Measurements from ENCODE around the gene TUBB2B. TPM values are rescaled to one million over a fixed set of nuclear protein-coding genes. Genes with fewer than 3 reads are reported as not detected.

TUBB2B gene
- polyA plus RNA-seq, 1 donor from 2014 or later = 3,172 TPM

- Histone ChIP-seq H2AFZ (ENCODE audit: low read depth, low read length) (no peak overlapping the region), H3K27me3 (ENCODE audit: insufficient read depth, low read depth, low read length) (no peaks in the 10 kb centered on the region), H3K9me2 (ENCODE audit: insufficient read depth, low read length) (no peaks in the 10 kb centered on the region), H3K9me3 (ENCODE audit: low read length) (no peaks in the 10 kb centered on the region), H3K4me3 (ENCODE audit: low read length) (peak overlapping the region; percentile 1), H3K36me3 (ENCODE audit: insufficient read depth, low read length) (no peaks in the 10 kb centered on the region), H3K4me2 (ENCODE audit: low read length) (no peak overlapping the region), H3K27ac (ENCODE audit: low read length) (peak overlapping the region; percentile 16), H3K9ac (ENCODE audit: low read length) (peak overlapping the region; percentile 29), H4K20me1 (ENCODE audit: insufficient read depth) (no peaks in the 10 kb centered on the region), H3F3A (ENCODE audit: insufficient read depth, low read length, poor library complexity, severe bottlenecking) (peaks cover 4% of the 10 kb centered on the region), H3K79me2 (replicated peaks; ENCODE audit: insufficient read depth, low read length) (peaks cover 32% of the 10 kb centered on the region)
- peak; percentile 93 for TF ChIP-seq CTCF (IDR thresholded peaks at IDR 0.05; ENCODE audit: poor library complexity, severe bottlenecking)
- no peak for TF ChIP-seq TAF1 (IDR thresholded peaks at IDR 0.05; ENCODE audit: low read depth)
- TF ChIP-seq REST (IDR thresholded peaks at IDR 0.05; ENCODE audit: borderline replicate concordance) = no peak
- TF ChIP-seq RAD21 (conservative IDR thresholded peaks at IDR 0.05) = peak; percentile 84
- TF ChIP-seq EP300 (conservative IDR thresholded peaks at IDR 0.05; ENCODE audit: poor library complexity, severe bottlenecking) = no peak
- TF ChIP-seq POLR2AphosphoS5 (IDR thresholded peaks at IDR 0.05) = peak; percentile 41
- TF ChIP-seq MXI1 (conservative IDR thresholded peaks at IDR 0.05; ENCODE audit: poor library complexity, severe bottlenecking) = no peak
- TF ChIP-seq SMC3 (conservative IDR thresholded peaks at IDR 0.05; ENCODE audit: poor library complexity) = peak; percentile 95
Observed at GRCh38 chr6:3251462-3252314, 24.2 kb upstream of the TUBB2B start.

GRCh38 chr6:3250231-3250675 lies 22.8 kb upstream of the TUBB2B start:
- H3K36me3 ChIP-seq (ENCODE audit: insufficient read depth, low read length) = no peaks in the 10 kb centered on the region
- H3K27me3 ChIP-seq (ENCODE audit: insufficient read depth, low read depth, low read length) = no peaks in the 10 kb centered on the region
- H3K4me2 ChIP-seq (ENCODE audit: low read length) = no peak overlapping the region
- no peak overlapping the region for H3K27ac ChIP-seq (ENCODE audit: low read length)
- H3K79me2 ChIP-seq (replicated peaks; ENCODE audit: insufficient read depth, low read length) = peaks cover 33% of the 10 kb centered on the region
- H3F3A ChIP-seq (ENCODE audit: insufficient read depth, low read length, poor library complexity, severe bottlenecking) = peaks cover 4% of the 10 kb centered on the region
- H4K20me1 ChIP-seq (ENCODE audit: insufficient read depth) = no peaks in the 10 kb centered on the region
- no peak overlapping the region for H3K9ac ChIP-seq (ENCODE audit: low read length)
- no peaks in the 10 kb centered on the region for H3K9me3 ChIP-seq (ENCODE audit: low read length)
- TF ChIP-seq RAD21 (conservative IDR thresholded peaks at IDR 0.05) = no peak
- no peak for TF ChIP-seq EP300 (conservative IDR thresholded peaks at IDR 0.05; ENCODE audit: poor library complexity, severe bottlenecking)
- no peak for TF ChIP-seq TAF1 (IDR thresholded peaks at IDR 0.05; ENCODE audit: low read depth)
- no peak for TF ChIP-seq REST (IDR thresholded peaks at IDR 0.05; ENCODE audit: borderline replicate concordance)
- TF ChIP-seq SMC3 (conservative IDR thresholded peaks at IDR 0.05; ENCODE audit: poor library complexity) = no peak
- no peak for TF ChIP-seq POLR2AphosphoS5 (IDR thresholded peaks at IDR 0.05)
- TF ChIP-seq CTCF (IDR thresholded peaks at IDR 0.05; ENCODE audit: poor library complexity, severe bottlenecking) = no peak
- TF ChIP-seq EZH2 (IDR thresholded peaks at IDR 0.05; ENCODE audit: borderline replicate concordance, insufficient read depth, low read length, poor library complexity, severe bottlenecking) = no peak
- TF ChIP-seq MXI1 (conservative IDR thresholded peaks at IDR 0.05; ENCODE audit: poor library complexity, severe bottlenecking) = no peak
- H3K4me3 ChIP-seq (ENCODE audit: low read length) = no peak overlapping the region
- H3K9me2 ChIP-seq (ENCODE audit: insufficient read depth, low read length) = no peaks in the 10 kb centered on the region
- H2AFZ ChIP-seq (ENCODE audit: low read depth, low read length) = no peak overlapping the region
